HTERT RPE-1 (cell line): ENCODE data around the gene ASIC4.

Experiments used
- in situ Hi-C: fragments of 300-500 bp; cut with MboI; formaldehyde crosslinking; loops from 4 replicates; pipeline ENCODE4 v1.14.3; 2020; ENCODE audit warnings: low sequenced_read_pairs

ASIC4 gene

GRCh38 chr2:219496825-219497494 is 17.3 kb upstream of the ASIC4 start:
- in situ Hi-C loops = no loop called here

- in situ Hi-C loops = no loop called here
Measured at GRCh38 chr2:219497495-219498279, 16.6 kb upstream of the ASIC4 start.

GRCh38 chr2:219498280-219499057 is 15.8 kb upstream of the ASIC4 start, which contains the start of gene GMPPA:
TSS of gene GMPPA (plus strand) at chr2:219498891. CDS start at chr2:219499976, 1,085 bp downstream.
- in situ Hi-C loops = no loop called here

- in situ Hi-C loops = no loop called here
Measured at GRCh38 chr2:219499058-219499307, 15.3 kb upstream of the ASIC4 start.

DNA sequence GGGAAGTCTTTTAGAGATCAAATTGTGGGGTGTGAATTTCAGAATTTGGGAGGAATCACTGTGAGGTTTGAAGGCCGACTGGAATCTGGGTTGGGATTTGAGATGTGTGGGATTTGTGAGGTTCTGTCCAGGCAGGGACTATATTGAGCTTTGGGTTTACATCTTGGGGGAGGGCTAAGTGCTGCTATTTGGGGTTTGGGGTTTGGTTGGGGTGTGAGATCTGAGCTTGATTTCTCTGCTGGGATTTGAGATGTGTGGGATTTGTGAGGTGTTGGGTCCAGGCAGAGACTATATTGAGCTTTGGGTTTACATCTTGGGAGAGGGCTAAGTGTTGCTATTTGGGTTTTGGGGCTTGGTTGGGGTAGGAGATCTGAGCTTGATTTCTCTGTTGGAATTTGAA is 14.7 kb upstream of the ASIC4 start:
- in situ Hi-C loops = no loop called here

- in situ Hi-C loops = loop anchor here (25.0 kb wide), 1 partner anchor 88 kb away; the partner anchor contains the start of gene DES
Measured at GRCh38 chr2:219500135-219500534, 14.1 kb upstream of the ASIC4 start.

DNA sequence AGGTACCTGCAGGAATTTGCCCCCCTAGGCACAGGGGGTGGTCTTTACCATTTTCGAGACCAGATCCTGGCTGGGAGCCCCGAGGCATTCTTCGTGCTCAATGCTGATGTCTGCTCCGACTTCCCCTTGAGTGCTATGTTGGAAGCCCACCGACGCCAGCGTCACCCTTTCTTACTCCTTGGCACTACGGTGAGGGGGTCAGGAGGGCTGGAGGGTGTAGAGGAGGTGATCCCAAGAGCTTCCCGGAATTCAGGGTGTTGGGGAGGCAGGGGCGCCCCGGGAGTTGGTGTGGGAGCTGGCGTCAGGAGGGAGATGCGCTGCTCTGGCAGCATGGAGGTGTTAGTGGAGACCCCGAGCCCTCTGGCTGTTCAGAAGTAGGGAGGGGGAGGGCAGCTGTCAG is 12.4 kb upstream of the ASIC4 start:
- in situ Hi-C loops = loop anchor here (25.0 kb wide), 1 partner anchor 90 kb away; the partner anchor contains the start of gene DES

GRCh38 chr2:219502618-219503017 is 11.7 kb upstream of the ASIC4 start:
- in situ Hi-C loops = loop anchor here (25.0 kb wide), 1 partner anchor 90 kb away; the partner anchor contains the start of gene DES

DNA sequence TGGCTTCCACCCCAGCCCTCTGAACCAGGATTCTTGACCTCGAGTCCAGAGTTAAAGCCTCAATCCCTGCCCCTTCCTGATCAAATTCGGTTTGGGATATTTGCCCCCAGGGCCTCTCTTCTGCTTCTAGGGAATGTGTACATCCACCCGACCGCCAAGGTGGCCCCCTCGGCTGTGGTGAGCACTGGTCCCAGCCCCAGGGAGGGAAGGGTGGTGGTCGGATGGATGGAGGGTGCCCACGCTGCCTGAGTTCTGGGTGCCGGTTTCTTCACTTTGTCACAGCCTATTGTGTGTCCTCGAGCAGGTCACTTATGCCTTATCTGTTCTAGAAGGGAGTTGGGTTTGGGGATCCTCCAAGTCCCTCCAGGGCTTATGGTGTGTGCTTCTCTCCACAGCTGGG is 8.7 kb upstream of the ASIC4 start:
- in situ Hi-C loops = loop anchor here (25.0 kb wide), 1 partner anchor 93 kb away; the partner anchor contains the start of gene DES

- in situ Hi-C loops = loop anchor here (25.0 kb wide), 1 partner anchor 94 kb away; the partner anchor contains the start of gene DES
Measured at GRCh38 chr2:219506153-219506801, 8.0 kb upstream of the ASIC4 start.

DNA sequence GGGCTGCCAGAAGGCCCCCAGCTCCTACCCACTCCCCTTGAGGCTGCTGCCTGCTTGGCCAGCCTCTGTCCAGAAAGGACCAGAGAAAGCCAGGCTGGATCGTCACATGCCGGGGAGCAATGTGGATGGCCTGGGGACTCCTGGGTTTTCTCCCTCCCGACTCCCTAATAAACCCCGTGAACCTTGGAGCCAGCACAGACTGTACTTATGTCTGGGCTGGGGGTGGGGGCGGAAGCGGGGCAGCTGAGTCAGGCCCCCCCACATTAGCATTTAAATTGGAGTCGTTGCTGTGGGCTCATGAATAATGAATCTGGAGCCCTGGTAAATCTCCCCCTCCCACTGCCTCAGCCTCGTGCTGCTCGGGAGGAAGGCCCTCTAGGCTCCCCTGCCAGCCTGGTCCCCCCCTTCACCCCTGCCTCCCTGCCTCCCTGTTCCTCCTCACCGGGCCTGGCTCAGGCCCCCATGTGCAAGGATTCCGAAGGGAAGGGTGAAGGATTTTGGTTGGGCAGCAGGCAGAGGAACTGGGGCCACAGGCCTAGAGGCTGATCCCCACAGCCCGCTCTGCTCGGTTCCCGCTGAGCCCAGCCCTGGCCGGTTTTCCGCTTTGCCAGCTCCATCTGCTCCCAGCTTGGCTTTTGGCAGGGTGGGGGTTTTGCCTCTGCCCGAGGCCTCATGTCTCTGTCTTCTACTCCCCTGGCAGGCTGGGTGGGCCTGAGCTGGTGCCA is 7.3 kb upstream of the ASIC4 start:
- in situ Hi-C loops = loop anchor here (25.0 kb wide), 1 partner anchor 95 kb away; the partner anchor contains the start of gene DES

DNA sequence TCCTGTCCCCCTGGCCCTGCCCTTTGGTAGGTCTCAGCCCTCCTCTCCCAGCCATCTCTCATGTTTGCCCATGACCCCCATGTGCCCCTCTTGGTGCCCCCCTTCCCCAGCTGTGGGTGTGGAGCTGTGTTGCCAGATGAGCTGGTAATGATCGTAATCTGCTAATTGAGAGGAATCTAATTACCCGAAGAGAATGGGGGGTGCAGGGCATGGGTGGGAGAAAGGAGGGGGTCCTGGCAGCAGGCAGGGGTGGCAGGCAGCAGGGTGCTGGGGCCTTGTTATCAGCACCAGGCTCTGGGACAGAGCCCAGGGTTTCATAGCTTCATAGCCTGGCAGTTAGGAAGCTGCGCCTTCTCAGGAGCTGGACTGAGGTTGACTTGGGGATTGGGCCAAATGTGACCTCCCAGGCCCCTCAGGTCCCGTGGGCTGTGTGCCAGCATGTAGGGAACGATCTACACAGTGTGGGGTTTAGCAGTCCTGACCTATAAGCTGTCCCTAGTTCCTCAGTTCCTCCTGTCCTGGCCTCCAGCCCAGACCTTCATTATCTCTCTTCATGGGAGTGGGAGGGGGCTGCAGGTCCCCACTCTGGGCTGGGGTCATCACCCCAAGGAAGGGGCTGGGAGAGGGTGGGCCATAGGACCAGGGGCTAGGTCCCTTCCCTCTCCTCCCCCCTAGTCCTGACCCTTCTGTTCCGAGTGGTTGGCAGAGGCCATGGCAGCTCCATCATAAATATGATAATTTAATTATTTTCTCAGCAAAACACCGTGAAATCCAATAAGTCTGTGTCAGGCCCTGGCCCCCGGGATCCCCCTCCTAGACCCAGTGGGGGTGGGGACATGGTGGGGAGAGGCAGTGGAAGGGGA is 6.5 kb upstream of the ASIC4 start:
- in situ Hi-C loops = loop anchor here (25.0 kb wide), 1 partner anchor 96 kb away; the partner anchor contains the start of gene DES

- in situ Hi-C loops = loop anchor here (25.0 kb wide), 1 partner anchor 96 kb away; the partner anchor contains the start of gene DES
Measured at GRCh38 chr2:219508444-219508734, 5.9 kb upstream of the ASIC4 start.

GRCh38 chr2:219508971-219509779 is 5.1 kb upstream of the ASIC4 start:
- in situ Hi-C loops = loop anchor here (25.0 kb wide), 1 partner anchor 97 kb away; the partner anchor contains the start of gene DES

- in situ Hi-C loops = loop anchor here (25.0 kb wide), 1 partner anchor 98 kb away; the partner anchor contains the start of gene DES
Measured at GRCh38 chr2:219509780-219510511, 4.3 kb upstream of the ASIC4 start.

DNA sequence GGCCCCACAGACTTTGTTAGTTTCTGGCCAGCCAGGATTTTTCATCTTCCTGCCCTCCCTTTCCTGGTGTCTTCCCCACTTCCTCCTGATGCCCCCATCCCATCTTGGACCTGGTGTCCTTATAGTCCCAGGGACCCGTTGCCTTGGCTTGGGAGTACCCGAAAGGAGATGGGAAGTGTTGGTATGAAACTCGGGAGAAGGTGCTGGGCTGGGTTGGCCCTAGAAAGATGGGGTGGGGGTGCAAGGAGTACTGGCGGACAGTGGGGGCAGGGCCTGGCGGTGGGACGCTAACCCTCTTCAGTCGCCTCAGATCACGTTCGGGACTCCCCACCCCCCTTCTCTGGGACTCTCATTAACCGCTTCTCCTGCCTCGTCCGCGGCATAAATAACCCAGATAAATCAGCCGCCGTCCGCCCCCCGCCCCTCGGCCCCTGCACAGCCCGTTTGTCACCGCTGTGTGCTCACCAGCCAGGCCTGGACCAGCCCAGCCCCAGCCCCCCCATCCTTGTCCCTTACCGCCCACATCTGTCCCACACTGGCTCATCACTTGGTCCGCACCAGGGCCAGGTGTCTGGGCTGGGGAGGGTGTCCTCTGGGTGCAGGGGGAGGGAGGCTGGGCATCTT is 3.7 kb upstream of the ASIC4 start:
- in situ Hi-C loops = loop anchor here (25.0 kb wide), 1 partner anchor 98 kb away; the partner anchor contains the start of gene DES
